GM19372 (cell line): ENCODE measurements around the gene PPRC1.

Experiments
- ATAC-seq: cut with Tn5 transposase; IDR thresholded peaks from one replicate; pipeline ENCODE4 v1.9.1; 2021; ENCODE audit warnings: mild to moderate bottlenecking, low read depth, moderate library complexity; ENCODE audit not compliant: unreplicated experiment

The PPRC1 gene

GRCh38 chr10:102118867-102119266 is 14.0 kb upstream of the PPRC1 start:
- ATAC-seq, result no peak

- ATAC-seq, result no peak
These were observed 13.3 kb upstream of the PPRC1 start for GRCh38 chr10:102119417-102120141.

- peak; percentile 87 for ATAC-seq
These were observed 12.5 kb upstream of the PPRC1 start, which contains the start of gene LDB1 for GRCh38 chr10:102120142-102120990. TSS of gene LDB1 (minus strand) at chr10:102120368. CDS start at chr10:102120110, 258 bp downstream.

- ATAC-seq, result no peak
These were observed 11.7 kb upstream of the PPRC1 start for GRCh38 chr10:102120991-102121738.

GRCh38 chr10:102121739-102122372 is 11.0 kb upstream of the PPRC1 start:
- ATAC-seq, result no peak

- no peak for ATAC-seq
These were observed 10.4 kb upstream of the PPRC1 start for GRCh38 chr10:102122450-102122849.

GRCh38 chr10:102123223-102123622 is 9.6 kb upstream of the PPRC1 start:
- ATAC-seq, result no peak

GRCh38 chr10:102131286-102132170 is 1.3 kb upstream of the PPRC1 start:
- ATAC-seq, result no peak

- ATAC-seq, result no peak
These were observed 662 bp upstream of the PPRC1 start for GRCh38 chr10:102132193-102132562.

- no peak for ATAC-seq
These were observed 744 bp downstream of the PPRC1 start for GRCh38 chr10:102133373-102134195.

- ATAC-seq, result no peak
These were observed 1.6 kb downstream of the PPRC1 start for GRCh38 chr10:102134416-102134815.

GRCh38 chr10:102135956-102136526 is 3.2 kb downstream of the PPRC1 start:
- no peak for ATAC-seq

- ATAC-seq, result no peak
These were observed 6.7 kb downstream of the PPRC1 start for GRCh38 chr10:102139281-102140110.

GRCh38 chr10:102140218-102140617 is 7.4 kb downstream of the PPRC1 start:
- ATAC-seq, result no peak

GRCh38 chr10:102140913-102141540 is 8.2 kb downstream of the PPRC1 start:
- ATAC-seq, result no peak

GRCh38 chr10:102141583-102142107 is 8.8 kb downstream of the PPRC1 start:
- no peak for ATAC-seq

GRCh38 chr10:102146971-102147428 is 14.2 kb downstream of the PPRC1 start:
- no peak for ATAC-seq
